ENCODE data around the gene ERBB4. TPM values are rescaled to one million over a fixed set of nuclear protein-coding genes. Genes with fewer than 3 reads are reported as not detected.
"Not testable (repeated sequence)": the region's sequence is repeated elsewhere in the genome, so short reads cannot be mapped to it uniquely, and the experiment has no call there.

Gene ERBB4
- total RNA-seq, 1 donor from 2014 or later = not detected

- H3K9me3 Mint-ChIP-seq = no peaks in the 10 kb centered on the region
- H3K36me3 Mint-ChIP-seq (ENCODE audit: low read depth) = no peaks in the 10 kb centered on the region
- intact Hi-C loops (cut with micrococcal nuclease) = no loop called here
- no peaks in the 10 kb centered on the region for H3K4me1 Mint-ChIP-seq (ENCODE audit: low read depth)
- no peak overlapping the region for H3K4me3 Mint-ChIP-seq
- no peaks in the 10 kb centered on the region for H3K27me3 Mint-ChIP-seq (ENCODE audit: insufficient read depth)
- H3K27ac Mint-ChIP-seq = no peak overlapping the region
- no peak for DNase-seq (ENCODE audit: low spot score)
These were observed 301.1 kb downstream of the ERBB4 start for GRCh38 chr2:212237350-212238095.

GRCh38 chr2:212228743-212229171 lies 309.8 kb downstream of the ERBB4 start:
- intact Hi-C loops (cut with micrococcal nuclease) = no loop called here
- H3K36me3 Mint-ChIP-seq (ENCODE audit: low read depth) = no peaks in the 10 kb centered on the region
- no peaks in the 10 kb centered on the region for H3K4me1 Mint-ChIP-seq (ENCODE audit: low read depth)
- no peak overlapping the region for H3K27ac Mint-ChIP-seq
- no peak overlapping the region for H3K4me3 Mint-ChIP-seq
- DNase-seq (ENCODE audit: low spot score) = no peak
- no peaks in the 10 kb centered on the region for H3K27me3 Mint-ChIP-seq (ENCODE audit: insufficient read depth)
- H3K9me3 Mint-ChIP-seq = no peaks in the 10 kb centered on the region

GRCh38 chr2:212227755-212228154 lies 310.8 kb downstream of the ERBB4 start:
- H3K27me3 Mint-ChIP-seq (ENCODE audit: insufficient read depth) = no peaks in the 10 kb centered on the region
- H3K4me3 Mint-ChIP-seq = no peak overlapping the region
- no peaks in the 10 kb centered on the region for H3K4me1 Mint-ChIP-seq (ENCODE audit: low read depth)
- H3K27ac Mint-ChIP-seq = no peak overlapping the region
- intact Hi-C loops (cut with micrococcal nuclease) = no loop called here
- DNase-seq (ENCODE audit: low spot score) = no peak
- no peaks in the 10 kb centered on the region for H3K9me3 Mint-ChIP-seq
- no peaks in the 10 kb centered on the region for H3K36me3 Mint-ChIP-seq (ENCODE audit: low read depth)

GRCh38 chr2:212226114-212226513 lies 312.5 kb downstream of the ERBB4 start:
- intact Hi-C loops (cut with micrococcal nuclease) = no loop called here
- Mint-ChIP-seq H3K27me3 (ENCODE audit: insufficient read depth) (no peaks in the 10 kb centered on the region), H3K36me3 (ENCODE audit: low read depth) (no peaks in the 10 kb centered on the region)

GRCh38 chr2:212223696-212224095 lies 314.9 kb downstream of the ERBB4 start:
- no peaks in the 10 kb centered on the region for H3K4me1 Mint-ChIP-seq (ENCODE audit: low read depth)
- no peak for DNase-seq (ENCODE audit: low spot score)
- no peak overlapping the region for H3K27ac Mint-ChIP-seq
- H3K27me3 Mint-ChIP-seq (ENCODE audit: insufficient read depth) = no peaks in the 10 kb centered on the region
- H3K4me3 Mint-ChIP-seq = no peak overlapping the region
- no peaks in the 10 kb centered on the region for H3K36me3 Mint-ChIP-seq (ENCODE audit: low read depth)
- intact Hi-C loops (cut with micrococcal nuclease) = no loop called here
- H3K9me3 Mint-ChIP-seq = no peaks in the 10 kb centered on the region

More at GRCh38 chr2:212226114-212226513, 312.5 kb downstream of the ERBB4 start:
- no peaks in the 10 kb centered on the region for H3K4me1 Mint-ChIP-seq (ENCODE audit: low read depth)
- no peak for DNase-seq (ENCODE audit: low spot score)
- no peaks in the 10 kb centered on the region for H3K9me3 Mint-ChIP-seq
- no peak overlapping the region for H3K4me3 Mint-ChIP-seq
- H3K27ac Mint-ChIP-seq = no peak overlapping the region

DNA sequence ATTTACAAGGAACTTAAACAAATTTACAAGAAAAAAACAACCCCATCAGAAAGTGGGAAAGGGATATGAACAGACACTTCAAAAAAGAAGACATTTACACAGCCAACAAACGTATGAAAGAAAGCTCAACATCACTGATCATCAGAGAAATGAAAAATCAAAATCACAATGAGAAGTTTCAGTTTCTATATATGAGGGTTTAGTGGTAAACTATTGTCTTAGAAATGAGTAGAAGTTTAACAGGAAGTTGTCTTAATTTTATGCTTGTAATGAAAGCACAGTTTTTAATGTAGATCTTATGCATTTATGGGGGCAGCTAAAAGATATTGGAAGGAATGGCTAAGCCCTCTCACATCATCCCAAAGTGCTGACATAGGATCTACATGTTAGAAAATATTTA lies 325.4 kb downstream of the ERBB4 start:
- no peak for DNase-seq (ENCODE audit: low spot score)
- Mint-ChIP-seq H3K36me3 (ENCODE audit: low read depth) (no peaks in the 10 kb centered on the region), H3K27me3 (ENCODE audit: insufficient read depth) (no peaks in the 10 kb centered on the region), H3K9me3 (no peaks in the 10 kb centered on the region), H3K27ac (no peak overlapping the region), H3K4me3 (no peak overlapping the region), H3K4me1 (ENCODE audit: low read depth) (no peaks in the 10 kb centered on the region)
- intact Hi-C loops (cut with micrococcal nuclease) = no loop called here

GRCh38 chr2:212208467-212208866 lies 330.1 kb downstream of the ERBB4 start:
- H3K36me3 Mint-ChIP-seq (ENCODE audit: low read depth) = no peaks in the 10 kb centered on the region
- DNase-seq (ENCODE audit: low spot score) = no peak
- intact Hi-C loops (cut with micrococcal nuclease) = no loop called here
- H3K4me1 Mint-ChIP-seq (ENCODE audit: low read depth) = no peaks in the 10 kb centered on the region
- H3K27me3 Mint-ChIP-seq (ENCODE audit: insufficient read depth) = no peaks in the 10 kb centered on the region
- H3K9me3 Mint-ChIP-seq = no peaks in the 10 kb centered on the region
- H3K4me3 Mint-ChIP-seq = no peak overlapping the region
- H3K27ac Mint-ChIP-seq = no peak overlapping the region

GRCh38 chr2:212197776-212198175 lies 340.8 kb downstream of the ERBB4 start:
- intact Hi-C loops (cut with micrococcal nuclease) = no loop called here
- Mint-ChIP-seq H3K36me3 (ENCODE audit: low read depth) (no peaks in the 10 kb centered on the region), H3K27ac (no peak overlapping the region), H3K27me3 (ENCODE audit: insufficient read depth) (no peaks in the 10 kb centered on the region), H3K9me3 (no peaks in the 10 kb centered on the region), H3K4me1 (ENCODE audit: low read depth) (no peaks in the 10 kb centered on the region), H3K4me3 (no peak overlapping the region)
- DNase-seq (ENCODE audit: low spot score) = no peak

- Mint-ChIP-seq H3K9me3 (no peaks in the 10 kb centered on the region), H3K4me3 (no peak overlapping the region), H3K27ac (no peak overlapping the region), H3K4me1 (ENCODE audit: low read depth) (no peaks in the 10 kb centered on the region), H3K36me3 (ENCODE audit: low read depth) (no peaks in the 10 kb centered on the region), H3K27me3 (ENCODE audit: insufficient read depth) (no peaks in the 10 kb centered on the region)
- no peak for DNase-seq (ENCODE audit: low spot score)
- intact Hi-C loops (cut with micrococcal nuclease) = no loop called here
These were observed 343.0 kb downstream of the ERBB4 start for GRCh38 chr2:212195626-212196025.

DNA sequence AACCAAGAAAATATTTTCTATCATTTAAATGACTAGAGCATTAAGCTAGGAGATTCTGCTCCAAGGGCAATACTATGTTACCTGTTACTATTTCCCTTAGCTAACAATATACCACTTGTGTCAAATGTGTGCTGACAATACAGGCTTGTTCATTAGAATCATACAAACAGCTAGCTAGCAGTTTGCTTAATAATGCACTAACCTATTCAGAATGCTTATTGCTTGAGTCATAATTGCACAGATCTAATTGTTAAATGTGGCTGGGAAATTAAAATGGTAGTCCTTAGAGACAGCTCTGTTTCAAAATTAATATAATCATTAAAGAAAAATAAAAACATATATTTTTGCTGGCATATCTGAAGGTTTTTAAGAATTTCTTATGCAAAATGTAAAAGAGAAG lies 344.2 kb downstream of the ERBB4 start:
- no peaks in the 10 kb centered on the region for H3K36me3 Mint-ChIP-seq (ENCODE audit: low read depth)
- no peaks in the 10 kb centered on the region for H3K4me1 Mint-ChIP-seq (ENCODE audit: low read depth)
- no peaks in the 10 kb centered on the region for H3K27me3 Mint-ChIP-seq (ENCODE audit: insufficient read depth)
- intact Hi-C loops (cut with micrococcal nuclease) = no loop called here
- no peak overlapping the region for H3K27ac Mint-ChIP-seq
- no peak overlapping the region for H3K4me3 Mint-ChIP-seq
- no peak for DNase-seq (ENCODE audit: low spot score)
- H3K9me3 Mint-ChIP-seq = no peaks in the 10 kb centered on the region

DNA sequence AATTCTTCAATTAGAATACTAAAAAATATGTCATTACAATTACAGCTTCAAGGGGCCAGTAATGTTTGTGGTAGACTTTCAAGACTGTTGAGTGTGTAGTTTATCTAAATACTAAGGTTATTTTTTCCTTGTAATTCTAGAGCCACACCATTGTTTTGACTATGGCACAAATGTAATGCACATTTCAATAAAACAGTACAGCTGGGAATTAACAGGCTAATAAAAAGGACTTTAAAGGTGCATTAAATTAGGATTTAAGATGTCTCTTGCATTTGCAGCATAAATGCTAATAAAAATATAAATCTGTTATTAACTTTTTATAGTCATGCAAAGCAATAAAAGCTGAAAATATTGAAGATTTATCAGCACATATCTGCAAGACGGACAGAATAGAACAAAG lies 344.8 kb downstream of the ERBB4 start:
- DNase-seq (ENCODE audit: low spot score) = no peak
- Mint-ChIP-seq H3K27me3 (ENCODE audit: insufficient read depth) (no peaks in the 10 kb centered on the region), H3K4me3 (no peak overlapping the region), H3K4me1 (ENCODE audit: low read depth) (no peaks in the 10 kb centered on the region), H3K9me3 (no peaks in the 10 kb centered on the region), H3K27ac (no peak overlapping the region), H3K36me3 (ENCODE audit: low read depth) (no peaks in the 10 kb centered on the region)
- intact Hi-C loops (cut with micrococcal nuclease) = no loop called here

- intact Hi-C loops (cut with micrococcal nuclease) = no loop called here
- Mint-ChIP-seq H3K4me1 (ENCODE audit: low read depth) (no peaks in the 10 kb centered on the region), H3K36me3 (ENCODE audit: low read depth) (no peaks in the 10 kb centered on the region), H3K27me3 (ENCODE audit: insufficient read depth) (no peaks in the 10 kb centered on the region), H3K9me3 (no peaks in the 10 kb centered on the region), H3K4me3 (no peak overlapping the region), H3K27ac (no peak overlapping the region)
- DNase-seq (ENCODE audit: low spot score) = no peak
These were observed 345.5 kb downstream of the ERBB4 start for GRCh38 chr2:212193056-212193455.

DNA sequence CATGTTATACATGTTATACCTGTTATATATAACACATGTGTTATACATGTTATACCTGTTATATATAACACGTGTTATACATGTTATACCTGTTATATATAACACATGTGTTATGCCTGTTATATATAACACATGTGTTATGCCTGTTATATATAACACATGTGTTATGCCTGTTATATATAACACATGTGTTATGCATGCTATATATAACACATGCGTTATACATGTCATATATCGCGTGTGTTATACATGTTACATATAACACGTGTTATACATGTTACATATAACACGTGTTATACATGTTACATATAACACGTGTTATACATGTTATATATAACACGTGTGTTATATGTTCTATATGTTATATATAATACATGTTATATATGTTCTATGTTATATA lies 347.2 kb downstream of the ERBB4 start:
- DNase-seq (ENCODE audit: low spot score); H3K9me3 Mint-ChIP-seq; H3K27ac Mint-ChIP-seq; H3K4me3 Mint-ChIP-seq; intact Hi-C loops (cut with micrococcal nuclease); H3K27me3 Mint-ChIP-seq (ENCODE audit: insufficient read depth); H3K4me1 Mint-ChIP-seq (ENCODE audit: low read depth); H3K36me3 Mint-ChIP-seq (ENCODE audit: low read depth): not testable (repeated sequence)

DNA sequence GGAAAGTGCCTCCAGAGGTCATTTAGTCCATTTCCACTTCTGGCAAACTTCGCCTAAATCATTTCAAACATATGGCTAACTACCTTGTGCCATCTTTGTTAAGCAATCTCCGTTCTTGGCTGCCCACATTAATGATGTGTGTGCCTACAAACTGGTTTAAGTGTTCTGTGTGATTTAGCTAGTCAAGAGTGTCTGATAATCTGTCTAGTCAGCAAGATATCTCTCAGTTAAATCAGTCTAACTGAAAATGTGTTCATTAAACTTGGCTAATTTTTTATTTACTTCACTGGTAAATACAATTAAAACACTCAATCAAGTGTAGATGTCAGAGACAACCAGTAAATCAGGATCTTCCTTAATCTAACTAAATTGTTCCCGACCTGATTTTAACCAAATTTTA lies 352.4 kb downstream of the ERBB4 start:
- intact Hi-C loops (cut with micrococcal nuclease) = no loop called here
- no peaks in the 10 kb centered on the region for H3K4me1 Mint-ChIP-seq (ENCODE audit: low read depth)
- no peaks in the 10 kb centered on the region for H3K27me3 Mint-ChIP-seq (ENCODE audit: insufficient read depth)
- no peak for DNase-seq (ENCODE audit: low spot score)
- H3K27ac Mint-ChIP-seq = no peak overlapping the region
- H3K4me3 Mint-ChIP-seq = no peak overlapping the region
- H3K36me3 Mint-ChIP-seq (ENCODE audit: low read depth) = no peaks in the 10 kb centered on the region
- no peaks in the 10 kb centered on the region for H3K9me3 Mint-ChIP-seq

Measured in activated T-helper 1 cell treated with anti-CD3 and anti-CD28 coated beads, Interleukin-12 subunit alpha, Interleukin-12 subunit beta, Interleukin-2, Interleukin-4 antibody, amounts not matched to agents 30 ng/mL and 10 ng/mL and 1 ng/mL, durations not matched to agents 14 hours and 24 hours and 36 hours (primary cell).